ENCODE results near the gene AMIGO1.

AMIGO1 gene

DNA sequence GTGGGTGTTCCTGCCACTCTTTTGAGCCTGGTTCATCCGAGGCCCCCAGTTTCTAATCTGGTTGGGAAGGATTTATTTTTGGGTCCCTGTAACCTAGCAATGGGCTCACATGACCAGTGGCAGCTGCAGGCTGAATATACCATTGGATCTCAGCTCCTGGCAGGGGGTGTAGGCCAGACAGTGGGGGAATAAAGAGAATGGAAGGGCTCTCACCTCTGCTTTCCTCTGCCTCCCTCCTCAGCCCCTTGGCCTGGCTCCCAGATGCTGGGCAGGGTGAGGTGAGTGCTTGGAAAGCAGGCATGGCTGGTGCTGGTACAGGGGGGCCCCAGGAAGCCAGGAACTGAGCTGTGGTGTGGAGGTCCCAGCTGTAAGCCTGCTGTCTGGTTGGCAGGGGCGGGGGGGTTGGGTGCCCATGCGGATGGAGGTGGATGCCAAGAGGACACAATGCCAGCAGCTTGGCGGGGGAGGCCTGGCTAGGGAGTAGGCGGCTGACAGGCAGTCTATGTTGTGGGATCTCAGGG lies 26.5 kb upstream of the AMIGO1 start:
- TF ChIP-seq FOXP2 (optimal IDR thresholded peaks at IDR 0.05; ENCODE audit: borderline replicate concordance, extremely low read depth, extremely low read length, insufficient read depth) (no peak), POLR2AphosphoS5 (IDR thresholded peaks at IDR 0.05; ENCODE audit: low read depth, low read length) (no peak)

- TF ChIP-seq FOXP2 (optimal IDR thresholded peaks at IDR 0.05; ENCODE audit: borderline replicate concordance, extremely low read depth, extremely low read length, insufficient read depth) (no peak), POLR2AphosphoS5 (IDR thresholded peaks at IDR 0.05; ENCODE audit: low read depth, low read length) (no peak), SIN3A (IDR thresholded peaks at IDR 0.05; ENCODE audit: borderline replicate concordance, insufficient read depth, low read length) (no peak), TAF1 (IDR thresholded peaks at IDR 0.05; ENCODE audit: borderline replicate concordance, insufficient read depth, low read length) (no peak)
- TF ChIP-seq, protein P1, sequence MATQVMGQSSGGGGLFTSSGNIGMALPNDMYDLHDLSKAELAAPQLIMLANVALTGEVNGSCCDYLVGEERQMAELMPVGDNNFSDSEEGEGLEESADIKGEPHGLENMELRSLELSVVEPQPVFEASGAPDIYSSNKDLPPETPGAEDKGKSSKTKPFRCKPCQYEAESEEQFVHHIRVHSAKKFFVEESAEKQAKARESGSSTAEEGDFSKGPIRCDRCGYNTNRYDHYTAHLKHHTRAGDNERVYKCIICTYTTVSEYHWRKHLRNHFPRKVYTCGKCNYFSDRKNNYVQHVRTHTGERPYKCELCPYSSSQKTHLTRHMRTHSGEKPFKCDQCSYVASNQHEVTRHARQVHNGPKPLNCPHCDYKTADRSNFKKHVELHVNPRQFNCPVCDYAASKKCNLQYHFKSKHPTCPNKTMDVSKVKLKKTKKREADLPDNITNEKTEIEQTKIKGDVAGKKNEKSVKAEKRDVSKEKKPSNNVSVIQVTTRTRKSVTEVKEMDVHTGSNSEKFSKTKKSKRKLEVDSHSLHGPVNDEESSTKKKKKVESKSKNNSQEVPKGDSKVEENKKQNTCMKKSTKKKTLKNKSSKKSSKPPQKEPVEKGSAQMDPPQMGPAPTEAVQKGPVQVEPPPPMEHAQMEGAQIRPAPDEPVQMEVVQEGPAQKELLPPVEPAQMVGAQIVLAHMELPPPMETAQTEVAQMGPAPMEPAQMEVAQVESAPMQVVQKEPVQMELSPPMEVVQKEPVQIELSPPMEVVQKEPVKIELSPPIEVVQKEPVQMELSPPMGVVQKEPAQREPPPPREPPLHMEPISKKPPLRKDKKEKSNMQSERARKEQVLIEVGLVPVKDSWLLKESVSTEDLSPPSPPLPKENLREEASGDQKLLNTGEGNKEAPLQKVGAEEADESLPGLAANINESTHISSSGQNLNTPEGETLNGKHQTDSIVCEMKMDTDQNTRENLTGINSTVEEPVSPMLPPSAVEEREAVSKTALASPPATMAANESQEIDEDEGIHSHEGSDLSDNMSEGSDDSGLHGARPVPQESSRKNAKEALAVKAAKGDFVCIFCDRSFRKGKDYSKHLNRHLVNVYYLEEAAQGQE (IDR thresholded peaks at IDR 0.05; ENCODE audit: insufficient read depth in 1 of 2, low read depth in 2 of 2, low read length in 2 of 2): no peak
These were observed 26.0 kb upstream of the AMIGO1 start for GRCh38 chr1:109535481-109535880.

- TF ChIP-seq, protein P1 (IDR thresholded peaks at IDR 0.05; ENCODE audit: insufficient read depth in 1 of 2, low read depth in 2 of 2, low read length in 2 of 2): no peak
- no peak for TF ChIP-seq FOXP2 (optimal IDR thresholded peaks at IDR 0.05; ENCODE audit: borderline replicate concordance, extremely low read depth, extremely low read length, insufficient read depth)
- no peak for TF ChIP-seq POLR2AphosphoS5 (IDR thresholded peaks at IDR 0.05; ENCODE audit: low read depth, low read length)
- TF ChIP-seq TAF1 (IDR thresholded peaks at IDR 0.05; ENCODE audit: borderline replicate concordance, insufficient read depth, low read length): no peak
- no peak for TF ChIP-seq SIN3A (IDR thresholded peaks at IDR 0.05; ENCODE audit: borderline replicate concordance, insufficient read depth, low read length)
These were observed 24.9 kb upstream of the AMIGO1 start for GRCh38 chr1:109534307-109534858.

DNA sequence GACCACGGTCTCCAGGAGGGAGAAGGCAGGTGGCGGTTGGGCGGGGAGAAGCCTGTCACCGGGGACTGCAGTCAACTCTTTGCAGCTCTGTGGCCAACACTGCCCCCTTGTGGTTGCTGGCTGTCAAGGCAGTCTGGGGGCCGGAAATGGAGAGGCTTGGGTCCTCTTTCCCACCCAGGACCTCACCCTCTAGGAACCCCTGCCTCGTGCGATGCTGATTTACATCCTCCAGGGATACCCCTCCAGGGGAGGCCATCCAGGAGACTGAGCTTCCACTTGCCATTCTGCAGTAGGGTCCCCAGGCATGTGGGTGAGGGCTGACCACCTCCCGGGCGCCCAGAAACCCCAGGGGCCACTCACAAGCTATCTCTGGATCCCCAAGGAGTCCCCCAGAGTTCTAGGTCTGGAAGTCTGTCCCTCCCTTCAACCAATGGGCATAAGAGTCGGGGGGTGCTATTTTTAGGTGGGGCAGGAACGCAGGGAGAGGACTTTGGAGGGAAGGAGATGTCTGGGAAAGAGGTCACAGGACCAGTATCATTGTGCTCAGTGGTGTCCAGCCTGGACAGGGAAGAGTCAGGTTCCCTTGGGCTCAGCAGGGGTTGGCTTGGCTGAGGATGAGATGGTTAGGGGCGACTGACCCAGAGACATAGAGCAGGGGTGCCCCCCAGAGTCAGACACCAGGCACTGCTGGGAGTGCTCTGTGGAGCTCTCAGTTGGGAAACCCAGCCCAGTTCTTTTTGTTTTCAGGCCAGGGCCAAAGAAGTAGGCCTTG lies 23.0 kb upstream of the AMIGO1 start:
- TF ChIP-seq TAF1 (IDR thresholded peaks at IDR 0.05; ENCODE audit: borderline replicate concordance, insufficient read depth, low read length): no peak
- TF ChIP-seq SIN3A (IDR thresholded peaks at IDR 0.05; ENCODE audit: borderline replicate concordance, insufficient read depth, low read length): no peak
- TF ChIP-seq FOXP2 (optimal IDR thresholded peaks at IDR 0.05; ENCODE audit: borderline replicate concordance, extremely low read depth, extremely low read length, insufficient read depth): no peak
- no peak for TF ChIP-seq POLR2AphosphoS5 (IDR thresholded peaks at IDR 0.05; ENCODE audit: low read depth, low read length)
- TF ChIP-seq, protein P1 (IDR thresholded peaks at IDR 0.05; ENCODE audit: insufficient read depth in 1 of 2, low read depth in 2 of 2, low read length in 2 of 2): no peak

DNA sequence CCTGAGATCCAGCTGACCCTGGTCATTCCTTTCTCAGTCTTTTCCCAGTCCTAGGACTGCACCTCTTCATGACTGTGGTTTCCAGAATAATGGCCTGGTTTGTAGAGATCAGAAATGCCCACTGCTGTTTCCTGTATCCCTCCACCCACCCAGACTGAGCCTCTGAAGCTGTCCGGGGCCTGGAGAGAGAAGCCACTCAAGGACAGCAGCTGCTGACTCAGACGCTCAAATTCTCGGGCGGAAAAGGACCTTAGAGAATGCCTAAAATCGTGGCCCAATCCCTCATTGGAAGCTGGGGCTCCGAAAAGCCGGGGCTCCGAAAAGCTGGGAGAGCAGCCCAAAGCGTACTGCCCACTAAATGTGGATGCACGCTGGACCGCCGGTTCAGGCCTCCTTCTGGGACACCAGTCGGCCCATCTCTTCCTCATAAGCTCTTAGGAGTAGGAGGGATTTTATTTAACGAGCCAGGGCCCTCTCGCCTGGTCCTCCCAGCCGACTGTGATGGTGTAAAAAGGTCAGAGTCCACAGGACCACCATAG lies 22.4 kb upstream of the AMIGO1 start:
- TF ChIP-seq SIN3A (IDR thresholded peaks at IDR 0.05; ENCODE audit: borderline replicate concordance, insufficient read depth, low read length): no peak
- TF ChIP-seq, protein P1 (IDR thresholded peaks at IDR 0.05; ENCODE audit: insufficient read depth in 1 of 2, low read depth in 2 of 2, low read length in 2 of 2): no peak
- no peak for TF ChIP-seq FOXP2 (optimal IDR thresholded peaks at IDR 0.05; ENCODE audit: borderline replicate concordance, extremely low read depth, extremely low read length, insufficient read depth)
- TF ChIP-seq TAF1 (IDR thresholded peaks at IDR 0.05; ENCODE audit: borderline replicate concordance, insufficient read depth, low read length): no peak
- TF ChIP-seq POLR2AphosphoS5 (IDR thresholded peaks at IDR 0.05; ENCODE audit: low read depth, low read length): no peak

Data from PFSK-1 (cell line).